Left renal pelvis (tissue), 4 donors: Measurements from ENCODE around the gene NUDT14. TPM values are rescaled to one million over a fixed set of nuclear protein-coding genes. Genes with fewer than 3 reads are reported as not detected.

Source experiments
- DNase-seq, 4 donors: peaks; one replicate each; pipeline ENCODE4 v3.0.0-alpha.2; 2013; ENCODE audit warnings: low read depth in 4 of 4, low spot score in 3 of 4
- polyA plus RNA-seq, 4 donors: library from polyadenylated mRNA; unstranded; fragments of 120-200 nt; gene quantifications; one replicate each; pipeline ENCODE4 v1.2.1, GENCODE V29; 2013; ENCODE audit not compliant: insufficient read length in 4 of 4

Gene NUDT14
- polyA plus RNA-seq, 4 donors = 8.9 to 43.0 (median 24.6) TPM

GRCh38 chr14:105212541-105213300 lies 31.6 kb upstream of the NUDT14 start:
- DNase-seq = no peak

- DNase-seq = no peak
Observed at GRCh38 chr14:105211758-105212089, 30.6 kb upstream of the NUDT14 start.

- no peak for DNase-seq
Observed at GRCh38 chr14:105211086-105211757, 30.1 kb upstream of the NUDT14 start.

- DNase-seq = no peak
Observed at GRCh38 chr14:105210266-105211025, 29.3 kb upstream of the NUDT14 start.

GRCh38 chr14:105209646-105210045 lies 28.5 kb upstream of the NUDT14 start:
- DNase-seq = no peak

GRCh38 chr14:105209091-105209490 lies 28.0 kb upstream of the NUDT14 start:
- no peak for DNase-seq

GRCh38 chr14:105208738-105209075 lies 27.6 kb upstream of the NUDT14 start:
- no peak for DNase-seq

GRCh38 chr14:105207996-105208737 lies 27.1 kb upstream of the NUDT14 start:
- no peak for DNase-seq

- no peak for DNase-seq
Observed at GRCh38 chr14:105207460-105207901, 26.4 kb upstream of the NUDT14 start.

GRCh38 chr14:105206873-105207272 lies 25.8 kb upstream of the NUDT14 start:
- no peak for DNase-seq

GRCh38 chr14:105205673-105206208 lies 24.6 kb upstream of the NUDT14 start:
- DNase-seq = no peak

GRCh38 chr14:105204931-105205672 lies 24.0 kb upstream of the NUDT14 start:
- no peak for DNase-seq

GRCh38 chr14:105204206-105204930 lies 23.3 kb upstream of the NUDT14 start:
- no peak for DNase-seq

- no peak for DNase-seq
Observed at GRCh38 chr14:105203701-105204100, 22.6 kb upstream of the NUDT14 start.

GRCh38 chr14:105203057-105203531 lies 22.0 kb upstream of the NUDT14 start:
- no peak for DNase-seq

GRCh38 chr14:105201925-105202513 lies 20.9 kb upstream of the NUDT14 start:
- no peak for DNase-seq

- DNase-seq = no peak
Observed at GRCh38 chr14:105201156-105201924, 20.2 kb upstream of the NUDT14 start.

GRCh38 chr14:105200641-105201040 lies 19.5 kb upstream of the NUDT14 start:
- no peak for DNase-seq
